Ascending aorta (tissue), 2 donors: ENCODE results near the gene MYZAP. TPM values are rescaled to one million over a fixed set of nuclear protein-coding genes. Genes with fewer than 3 reads are reported as not detected.

ENCODE experiments used
- DNase-seq, 2 donors: peaks; one replicate each; pipeline ENCODE4 v3.0.0-alpha.2; 2019; ENCODE audit warnings: low spot score in 2 of 2
- H3K27ac ChIP-seq, 2 donors: fragments of 200-600 bp; sonication (generic); one replicate each; pipeline ENCODE4 v1.5.1; 2016 to 2017; ENCODE audit warnings: mild to moderate bottlenecking in 1 of 2
- H3K27me3 ChIP-seq: fragments of 200-600 bp; sonication (generic); one replicate; pipeline ENCODE4 v1.5.1; 2017
- H3K36me3 ChIP-seq, 2 donors: fragments of 200-600 bp; sonication (generic); one replicate each; pipeline ENCODE4 v1.5.1; 2016
- H3K4me1 ChIP-seq, 2 donors: fragments of 200-600 bp; sonication (generic); one replicate each; pipeline ENCODE4 v1.5.1; 2016 to 2017; ENCODE audit warnings: mild to moderate bottlenecking in 1 of 2
- H3K4me3 ChIP-seq, 2 donors: fragments of 200-600 bp; sonication (generic); one replicate each; pipeline ENCODE4 v1.5.1; 2016 to 2017; ENCODE audit warnings: mild to moderate bottlenecking in 1 of 2
- H3K9me3 ChIP-seq, 2 donors: fragments of 200-600 bp; sonication (generic); one replicate each; pipeline ENCODE4 v1.5.1; 2016
- intact Hi-C: fragments of 100-400 bp; cut with DNase I; formaldehyde crosslinking; loops from one replicate; pipeline ENCODE4 v1.15.1; 2023
- total RNA-seq: library from RNA; depleted of rRNA; stranded (reverse); fragments of >200 nt; gene quantifications from one replicate; pipeline ENCODE4 v1.1.0, GENCODE V29; 2016
- TF ChIP-seq, protein P1 (sequence below), 3 experiments: fragments of 200-600 bp in 2 of 3; fragments of 450-650 bp in 1 of 3; sonication (generic) in 2 of 3; IDR thresholded peaks; one replicate each; pipeline ENCODE4 v1.5.1; 2016 to 2019; ENCODE audit warnings: antibody characterized with exemption in 3 of 3, mild to moderate bottlenecking in 1 of 3, moderate library complexity in 1 of 3

Gene MYZAP
- total RNA-seq, 1 donor from 2014 or later = 7.6 TPM

- Histone ChIP-seq H3K9me3 (no peaks in the 10 kb centered on the region), H3K4me1 (no peaks in the 10 kb centered on the region), H3K4me3 (no peak overlapping the region), H3K27me3 (no peaks in the 10 kb centered on the region), H3K27ac (no peak overlapping the region), H3K36me3 (no peaks in the 10 kb centered on the region)
- TF ChIP-seq, protein P1, sequence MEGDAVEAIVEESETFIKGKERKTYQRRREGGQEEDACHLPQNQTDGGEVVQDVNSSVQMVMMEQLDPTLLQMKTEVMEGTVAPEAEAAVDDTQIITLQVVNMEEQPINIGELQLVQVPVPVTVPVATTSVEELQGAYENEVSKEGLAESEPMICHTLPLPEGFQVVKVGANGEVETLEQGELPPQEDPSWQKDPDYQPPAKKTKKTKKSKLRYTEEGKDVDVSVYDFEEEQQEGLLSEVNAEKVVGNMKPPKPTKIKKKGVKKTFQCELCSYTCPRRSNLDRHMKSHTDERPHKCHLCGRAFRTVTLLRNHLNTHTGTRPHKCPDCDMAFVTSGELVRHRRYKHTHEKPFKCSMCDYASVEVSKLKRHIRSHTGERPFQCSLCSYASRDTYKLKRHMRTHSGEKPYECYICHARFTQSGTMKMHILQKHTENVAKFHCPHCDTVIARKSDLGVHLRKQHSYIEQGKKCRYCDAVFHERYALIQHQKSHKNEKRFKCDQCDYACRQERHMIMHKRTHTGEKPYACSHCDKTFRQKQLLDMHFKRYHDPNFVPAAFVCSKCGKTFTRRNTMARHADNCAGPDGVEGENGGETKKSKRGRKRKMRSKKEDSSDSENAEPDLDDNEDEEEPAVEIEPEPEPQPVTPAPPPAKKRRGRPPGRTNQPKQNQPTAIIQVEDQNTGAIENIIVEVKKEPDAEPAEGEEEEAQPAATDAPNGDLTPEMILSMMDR (IDR thresholded peaks at IDR 0.05) = no peak
- intact Hi-C loops = no loop called here
- no peak for DNase-seq
Measured at GRCh38 chr15:57596978-57597377, 5.3 kb downstream of the MYZAP start.

DNA sequence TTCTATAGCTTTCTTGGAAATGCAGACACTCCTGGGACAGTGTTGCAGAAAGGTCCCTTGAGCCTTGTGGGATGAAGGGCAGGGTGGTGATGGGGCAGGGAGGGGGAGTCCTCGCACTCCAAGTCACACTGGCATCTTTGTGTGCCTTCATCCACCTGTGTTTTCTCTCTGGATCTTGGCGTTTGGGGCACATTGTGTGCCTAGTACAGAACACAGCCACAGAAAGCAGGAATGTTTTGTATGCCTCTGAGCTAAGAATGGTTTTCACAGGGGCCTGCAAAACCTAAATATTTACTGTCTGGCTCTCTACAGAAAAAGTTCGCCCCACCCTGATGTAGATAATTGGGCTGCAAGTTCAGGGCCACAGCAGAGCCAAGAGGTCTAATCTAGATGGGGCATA is 5.7 kb downstream of the MYZAP start:
- no peaks in the 10 kb centered on the region for H3K27me3 ChIP-seq
- no peak for DNase-seq
- intact Hi-C loops = no loop called here
- H3K36me3 ChIP-seq = no peaks in the 10 kb centered on the region
- no peaks in the 10 kb centered on the region for H3K4me1 ChIP-seq
- TF ChIP-seq, protein P1 (IDR thresholded peaks at IDR 0.05) = no peak
- H3K9me3 ChIP-seq = no peaks in the 10 kb centered on the region
- H3K27ac ChIP-seq = no peak overlapping the region
- H3K4me3 ChIP-seq = no peak overlapping the region

DNA sequence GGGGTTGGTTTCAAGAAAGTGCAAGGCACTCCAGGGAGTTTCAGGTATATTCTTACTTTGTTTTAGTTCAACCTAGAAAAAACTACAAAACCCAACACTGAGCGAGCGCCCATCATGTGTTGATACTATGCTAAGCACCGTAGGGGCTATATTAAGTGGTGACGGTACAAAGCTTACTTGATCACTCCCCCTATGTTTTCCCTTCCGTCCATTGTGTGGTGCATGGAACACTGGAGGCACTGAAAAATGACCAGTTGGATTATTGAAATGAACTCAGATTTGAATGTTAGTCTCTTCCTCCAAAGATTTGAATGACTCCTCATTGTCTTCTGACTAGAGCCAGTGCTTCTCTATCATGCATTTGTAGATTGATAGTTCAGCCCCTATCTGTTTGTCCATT is 6.6 kb downstream of the MYZAP start:
- Histone ChIP-seq H3K4me3 (no peak overlapping the region), H3K27me3 (no peaks in the 10 kb centered on the region), H3K4me1 (no peaks in the 10 kb centered on the region), H3K36me3 (no peaks in the 10 kb centered on the region), H3K9me3 (no peaks in the 10 kb centered on the region), H3K27ac (no peak overlapping the region)
- intact Hi-C loops = no loop called here
- TF ChIP-seq, protein P1 (IDR thresholded peaks at IDR 0.05) = no peak
- no peak for DNase-seq

DNA sequence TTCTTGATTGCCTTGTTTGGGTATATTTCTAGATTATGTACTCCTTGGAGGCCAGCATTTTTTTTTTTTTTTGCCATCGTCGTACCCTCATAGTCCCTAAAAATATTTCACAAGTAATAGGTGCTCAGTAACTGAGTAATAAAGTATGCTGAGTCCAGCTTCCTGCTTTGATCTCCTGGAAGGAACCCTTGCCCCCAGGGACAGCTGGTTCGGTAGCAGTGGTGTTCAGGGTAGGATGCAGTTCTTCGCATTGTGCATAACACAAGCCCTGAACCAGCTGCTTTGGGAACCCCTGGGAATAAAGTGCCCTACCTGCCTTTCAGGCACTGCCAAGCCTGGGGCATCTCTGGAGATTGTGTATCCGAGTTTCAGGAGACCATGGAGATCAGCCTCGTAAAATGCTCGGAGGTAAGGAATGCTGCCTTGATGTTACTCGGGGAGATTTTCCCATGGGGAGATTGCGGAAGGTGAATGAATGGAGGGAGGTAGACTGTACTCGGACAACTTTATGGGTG is 7.6 kb downstream of the MYZAP start:
- Histone ChIP-seq H3K27me3 (no peaks in the 10 kb centered on the region), H3K4me3 (no peak overlapping the region), H3K4me1 (no peaks in the 10 kb centered on the region), H3K9me3 (no peaks in the 10 kb centered on the region), H3K36me3 (no peaks in the 10 kb centered on the region), H3K27ac (no peak overlapping the region)
- TF ChIP-seq, protein P1 (IDR thresholded peaks at IDR 0.05) = no peak
- DNase-seq = no peak
- intact Hi-C loops = no loop called here

GRCh38 chr15:57600197-57600596 is 8.5 kb downstream of the MYZAP start:
- H3K36me3 ChIP-seq = no peaks in the 10 kb centered on the region
- DNase-seq = no peak
- TF ChIP-seq, protein P1 (IDR thresholded peaks at IDR 0.05) = no peak
- no peaks in the 10 kb centered on the region for H3K27me3 ChIP-seq
- H3K4me3 ChIP-seq = no peak overlapping the region
- intact Hi-C loops = no loop called here
- H3K9me3 ChIP-seq = no peaks in the 10 kb centered on the region
- no peaks in the 10 kb centered on the region for H3K4me1 ChIP-seq
- H3K27ac ChIP-seq = no peak overlapping the region

DNA sequence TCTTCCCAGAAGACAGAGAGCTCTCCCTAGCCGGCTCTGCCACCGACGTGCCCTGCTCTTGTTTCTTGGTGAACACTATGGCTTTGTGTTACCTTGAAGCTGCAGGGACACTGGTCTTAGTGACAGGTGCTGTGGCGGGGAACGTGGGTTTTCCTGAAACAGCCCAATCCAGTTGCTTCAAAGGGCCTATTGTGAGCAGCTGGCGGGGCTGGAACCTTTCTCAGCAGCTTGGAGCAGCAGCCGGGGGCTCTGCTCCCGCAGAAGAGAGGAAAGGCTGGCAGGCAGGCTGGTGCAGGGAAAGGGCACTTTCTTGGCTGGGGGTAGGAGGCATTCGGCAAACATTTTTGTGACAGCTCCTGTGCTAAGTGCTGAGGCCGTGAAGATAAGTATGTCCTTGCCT is 12.8 kb downstream of the MYZAP start:
- no peaks in the 10 kb centered on the region for H3K36me3 ChIP-seq
- intact Hi-C loops = no loop called here
- no peak overlapping the region for H3K27ac ChIP-seq
- H3K9me3 ChIP-seq = no peaks in the 10 kb centered on the region
- TF ChIP-seq, protein P1 (IDR thresholded peaks at IDR 0.05) = no peak
- H3K4me1 ChIP-seq = no peaks in the 10 kb centered on the region
- DNase-seq = no peak
- H3K27me3 ChIP-seq = no peaks in the 10 kb centered on the region
- no peak overlapping the region for H3K4me3 ChIP-seq
